Measurements from ENCODE around the gene RBBP7.

Gene RBBP7

GRCh38 chrX:16827225-16827624, 42.9 kb downstream of the RBBP7 start:
- DNase-seq (ENCODE audit: low read depth in 1 of 2, low spot score in 1 of 2), result no peak

- no peak for DNase-seq (ENCODE audit: low read depth in 1 of 2, low spot score in 1 of 2)
Observed at GRCh38 chrX:16826207-16826606, 44.0 kb downstream of the RBBP7 start.

GRCh38 chrX:16825264-16826035, 44.7 kb downstream of the RBBP7 start:
- no peak for DNase-seq (ENCODE audit: low read depth in 1 of 2, low spot score in 1 of 2)

- no peak for DNase-seq (ENCODE audit: low read depth in 1 of 2, low spot score in 1 of 2)
Observed at GRCh38 chrX:16822723-16823122, 47.4 kb downstream of the RBBP7 start.

- DNase-seq (ENCODE audit: low read depth in 1 of 2, low spot score in 1 of 2), result no peak
Observed at GRCh38 chrX:16819634-16820033, 50.5 kb downstream of the RBBP7 start.

- DNase-seq (ENCODE audit: low read depth in 1 of 2, low spot score in 1 of 2), result no peak
Observed at GRCh38 chrX:16814597-16814996, 55.6 kb downstream of the RBBP7 start.

- no peak for DNase-seq (ENCODE audit: low read depth in 1 of 2, low spot score in 1 of 2)
Observed at GRCh38 chrX:16807976-16808542, 62.1 kb downstream of the RBBP7 start.

GRCh38 chrX:16807548-16807947, 62.6 kb downstream of the RBBP7 start:
- no peak for DNase-seq (ENCODE audit: low read depth in 1 of 2, low spot score in 1 of 2)

- no peak for DNase-seq (ENCODE audit: low read depth in 1 of 2, low spot score in 1 of 2)
Observed at GRCh38 chrX:16804923-16805464, 65.2 kb downstream of the RBBP7 start.

GRCh38 chrX:16797841-16798240, 72.3 kb downstream of the RBBP7 start:
- DNase-seq (ENCODE audit: low read depth in 1 of 2, low spot score in 1 of 2), result no peak

- no peak for DNase-seq (ENCODE audit: low read depth in 1 of 2, low spot score in 1 of 2)
Observed at GRCh38 chrX:16797358-16797757, 72.8 kb downstream of the RBBP7 start.

- no peak for DNase-seq (ENCODE audit: low read depth in 1 of 2, low spot score in 1 of 2)
Observed at GRCh38 chrX:16796298-16796697, 73.9 kb downstream of the RBBP7 start.
